Stomach (tissue), 9 donors: Measurements from ENCODE around the gene RAD50. TPM values are rescaled to one million over a fixed set of nuclear protein-coding genes. Genes with fewer than 3 reads are reported as not detected.
A peak's percentile ranks its signal among the peaks of the same experiment; 100 is the strongest.

Experiments
- DNase-seq, 2 donors: peaks; one replicate each; pipeline versions ENCODE4 v3.0.0 to v3.0.0-alpha.2; 2013 to 2019
- H3K27ac ChIP-seq, 5 donors: fragments of 200-600 bp in 4 of 5; sonication (generic) in 4 of 5; one replicate each; pipeline ENCODE4 v1.5.1; 2013 to 2019; ENCODE audit warnings: mild to moderate bottlenecking in 1 of 5, moderate library complexity in 1 of 5
- H3K27me3 ChIP-seq, 3 donors: fragments of 200-600 bp; sonication (generic); one replicate each; pipeline ENCODE4 v1.5.1; 2017 to 2019; ENCODE audit warnings: mixed run types in 1 of 3
- H3K36me3 ChIP-seq, 4 donors: fragments of 200-600 bp; sonication (generic); 1 replicate in 3 of 4; 2 replicates in 1 of 4; pipeline ENCODE4 v1.5.1; 2016 to 2019
- H3K4me1 ChIP-seq, 4 donors: fragments of 200-600 bp; sonication (generic); one replicate each; pipeline ENCODE4 v1.5.1; 2016 to 2019
- H3K4me3 ChIP-seq, 4 donors: fragments of 200-600 bp; sonication (generic) in 3 of 4; one replicate each; pipeline ENCODE4 v1.5.1; 2016 to 2019; ENCODE audit warnings: mild to moderate bottlenecking in 1 of 4
- H3K9me3 ChIP-seq, 4 donors: fragments of 200-600 bp; sonication (generic); one replicate each; pipeline ENCODE4 v1.5.1; 2016 to 2019
- CTCF ChIP-seq, 7 experiments: fragments of 450-650 bp in 4 of 7; fragments of 200-600 bp in 3 of 7; sonication (generic) in 3 of 7; IDR thresholded peaks; one replicate each; pipeline ENCODE4 v1.5.1; 2016 to 2019; ENCODE audit warnings: antibody characterized with exemption in 7 of 7, control low read depth in 2 of 7, mild to moderate bottlenecking in 1 of 7
- EP300 ChIP-seq: sonication (generic); formaldehyde crosslinking; IDR thresholded peaks from one replicate; pipeline ENCODE4 v1.6.1; 2017; ENCODE audit warnings: antibody characterized with exemption
- POLR2A ChIP-seq, 4 donors: fragments of 450-650 bp; IDR thresholded peaks; one replicate each; pipeline ENCODE4 v1.6.1; 2016; ENCODE audit warnings: antibody characterized with exemption in 4 of 4, control low read depth in 2 of 4, mild to moderate bottlenecking in 1 of 4, moderate library complexity in 1 of 4
- POLR2AphosphoS5 ChIP-seq, 3 donors: sonication (generic); formaldehyde crosslinking; IDR thresholded peaks; one replicate each; pipeline ENCODE4 v1.6.1; 2016; ENCODE audit warnings: antibody characterized with exemption in 3 of 3
- WGBS, 5 donors: extraction: QIAGEN DNeasy Blood & Tissue Kit in 3 of 5; methylation state at CpG; one replicate each; pipeline versions ENCODE4 v1.1.5 to v1.1.7; 2013 to 2018; 5-methylcytosine and 5-hydroxymethylcytosine counted together
- intact Hi-C: fragments of 100-400 bp; cut with DNase I; formaldehyde crosslinking; loops from one replicate; pipeline ENCODE4 v1.15.1; 2023; ENCODE audit warnings: low total_unique reads
- polyA plus RNA-seq, 3 donors: library from polyadenylated mRNA; stranded (reverse); fragments of 200-250 nt; gene quantifications; one replicate each; pipeline ENCODE4 v1.2.3, GENCODE V29; 2013
- total RNA-seq, 5 donors: library from RNA; depleted of rRNA; stranded (reverse); fragments of >200 nt; gene quantifications; one replicate each; pipeline versions ENCODE4 v1.1.0 to v1.2.3, GENCODE V29; 2014 to 2016
- donor health status: healthy with polysubstance abuse.
- donor health status: Bipolar disorder and iron deficiency.
- donor health status: healthy.

The RAD50 gene
- total and polyA plus RNA-seq, 8 donors, result 5.2 to 93.2 (median 31.8) TPM

- no peaks in the 10 kb centered on the region for H3K9me3 ChIP-seq
- H3K4me1 ChIP-seq, result peaks cover 5 to 18% (median 15%) of the 10 kb centered on the region in 4 donors
- intact Hi-C loops, result no loop called here
- H3K36me3 ChIP-seq, result no peaks in the 10 kb centered on the region
- DNase-seq, result peak in 1 of 2 donors; percentile 22
- 79 to 83% (median 81%) methylated on average over 10 to 12 of the region's 12 CpGs for WGBS, 5 donors
- peaks cover 0 to 18% (median 7%) of the 10 kb centered on the region in 3 donors for H3K27me3 ChIP-seq
- no peak overlapping the region for H3K27ac ChIP-seq
- H3K4me3 ChIP-seq, result no peak overlapping the region
- TF ChIP-seq POLR2A (IDR thresholded peaks at IDR 0.05) (no peak), POLR2AphosphoS5 (IDR thresholded peaks at IDR 0.05) (no peak), EP300 (no peak), CTCF (IDR thresholded peaks at IDR 0.05) (no peak)
These were observed 104.6 kb downstream of the RAD50 start for GRCh38 chr5:132661231-132662003.

GRCh38 chr5:132662004-132662401 is 105.2 kb downstream of the RAD50 start:
- H3K4me1 ChIP-seq, result peaks cover 0 to 12% (median 10%) of the 10 kb centered on the region in 4 donors
- H3K36me3 ChIP-seq, result no peaks in the 10 kb centered on the region
- TF ChIP-seq POLR2A (IDR thresholded peaks at IDR 0.05), result no peak
- no peak for TF ChIP-seq EP300
- TF ChIP-seq POLR2AphosphoS5 (IDR thresholded peaks at IDR 0.05), result no peak
- TF ChIP-seq CTCF (IDR thresholded peaks at IDR 0.05), result no peak
- H3K27ac ChIP-seq, result no peak overlapping the region
- no peak overlapping the region for H3K4me3 ChIP-seq
- peaks cover 0 to 12% (median 1%) of the 10 kb centered on the region in 3 donors for H3K27me3 ChIP-seq
- intact Hi-C loops, result no loop called here
- peak in 1 of 2 donors; percentile 23 for DNase-seq
- no peaks in the 10 kb centered on the region for H3K9me3 ChIP-seq
- 95 to 97% (median 96%) methylated on average over 6 to 9 of the region's 9 CpGs for WGBS, 5 donors

GRCh38 chr5:132662925-132663770 is 106.4 kb downstream of the RAD50 start:
- intact Hi-C loops, result no loop called here
- no peaks in the 10 kb centered on the region for H3K36me3 ChIP-seq
- peaks cover 0 to 8% (median 0%) of the 10 kb centered on the region in 3 donors for H3K27me3 ChIP-seq
- H3K27ac ChIP-seq, result no peak overlapping the region
- H3K4me1 ChIP-seq, result peaks cover 0 to 12% (median 10%) of the 10 kb centered on the region in 4 donors
- peak; percentile 24 to 61 for DNase-seq
- WGBS, 5 donors, result 71 to 79% (median 73%) methylated on average over 16 to 25 of the region's 25 CpGs
- H3K9me3 ChIP-seq, result no peaks in the 10 kb centered on the region
- no peak for TF ChIP-seq POLR2AphosphoS5 (IDR thresholded peaks at IDR 0.05)
- TF ChIP-seq EP300, result no peak
- TF ChIP-seq CTCF (IDR thresholded peaks at IDR 0.05), result no peak
- TF ChIP-seq POLR2A (IDR thresholded peaks at IDR 0.05), result no peak
- H3K4me3 ChIP-seq, result no peak overlapping the region
